GM18511 (cell line): ENCODE measurements around the gene FYN.

Experiments used
- ATAC-seq: cut with Tn5 transposase; IDR thresholded peaks from one replicate; pipeline ENCODE4 v1.9.1; 2021; ENCODE audit warnings: mild to moderate bottlenecking, moderate library complexity; ENCODE audit not compliant: unreplicated experiment

FYN gene

GRCh38 chr6:111809766-111810165 is 63.5 kb downstream of the FYN start:
- no peak for ATAC-seq

GRCh38 chr6:111809264-111809663 is 64.0 kb downstream of the FYN start:
- ATAC-seq = no peak

GRCh38 chr6:111808493-111808892 is 64.8 kb downstream of the FYN start:
- no peak for ATAC-seq

- ATAC-seq = no peak
Observed at GRCh38 chr6:111806561-111807497, 66.4 kb downstream of the FYN start.

- no peak for ATAC-seq
Observed at GRCh38 chr6:111806165-111806547, 67.1 kb downstream of the FYN start.

GRCh38 chr6:111805511-111806164 is 67.6 kb downstream of the FYN start:
- ATAC-seq = peak; percentile 64

- peak; percentile 58 for ATAC-seq
Observed at GRCh38 chr6:111804627-111805235, 68.5 kb downstream of the FYN start.

- ATAC-seq = no peak
Observed at GRCh38 chr6:111803804-111804203, 69.4 kb downstream of the FYN start.

GRCh38 chr6:111803371-111803770 is 69.9 kb downstream of the FYN start:
- no peak for ATAC-seq

- no peak for ATAC-seq
Observed at GRCh38 chr6:111802720-111803330, 70.4 kb downstream of the FYN start.

- no peak for ATAC-seq
Observed at GRCh38 chr6:111802015-111802414, 71.2 kb downstream of the FYN start.

GRCh38 chr6:111800821-111801220 is 72.4 kb downstream of the FYN start:
- no peak for ATAC-seq

- no peak for ATAC-seq
Observed at GRCh38 chr6:111800259-111800765, 72.9 kb downstream of the FYN start.

GRCh38 chr6:111799576-111800258 is 73.5 kb downstream of the FYN start:
- ATAC-seq = no peak

GRCh38 chr6:111798281-111798725 is 74.9 kb downstream of the FYN start:
- no peak for ATAC-seq

GRCh38 chr6:111796310-111796918 is 76.8 kb downstream of the FYN start:
- no peak for ATAC-seq

- no peak for ATAC-seq
Observed at GRCh38 chr6:111795558-111795957, 77.7 kb downstream of the FYN start.

GRCh38 chr6:111794727-111795452 is 78.4 kb downstream of the FYN start:
- ATAC-seq = no peak

- ATAC-seq = no peak
Observed at GRCh38 chr6:111794300-111794699, 79.0 kb downstream of the FYN start.
